ENCODE data around the gene HTR7.

HTR7 gene

DNA sequence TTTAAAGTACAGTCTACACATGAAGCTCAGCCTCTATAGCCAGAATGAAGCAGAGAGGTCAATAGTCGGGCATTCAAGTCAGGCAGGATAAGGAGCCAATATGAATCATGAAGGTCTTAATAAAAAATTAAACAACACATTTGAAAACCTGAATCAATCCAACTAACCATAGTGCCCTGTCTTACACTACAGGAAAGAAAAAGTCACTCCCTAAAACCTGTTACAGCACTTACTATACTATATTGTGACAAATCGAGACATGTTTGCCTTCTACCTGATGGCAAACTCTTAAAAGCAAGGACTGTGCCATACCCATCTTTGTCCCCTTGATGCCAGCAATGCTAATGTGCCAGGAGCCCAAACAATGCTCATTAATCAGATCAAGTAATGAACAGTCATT, 117.6 kb downstream of the HTR7 start:
- DNase-seq (ENCODE audit: low read depth): no peak

GRCh38 chr10:90738885-90739284, 119.0 kb downstream of the HTR7 start:
- DNase-seq (ENCODE audit: low read depth): no peak

GRCh38 chr10:90734415-90734814, 123.4 kb downstream of the HTR7 start:
- DNase-seq (ENCODE audit: low read depth): no peak

- DNase-seq (ENCODE audit: low read depth): no peak
Measured at GRCh38 chr10:90732581-90732980, 125.3 kb downstream of the HTR7 start.

- no peak for DNase-seq (ENCODE audit: low read depth)
Measured at GRCh38 chr10:90723416-90724068, 134.3 kb downstream of the HTR7 start.

GRCh38 chr10:90722832-90723231, 135.0 kb downstream of the HTR7 start:
- no peak for DNase-seq (ENCODE audit: low read depth)

DNA sequence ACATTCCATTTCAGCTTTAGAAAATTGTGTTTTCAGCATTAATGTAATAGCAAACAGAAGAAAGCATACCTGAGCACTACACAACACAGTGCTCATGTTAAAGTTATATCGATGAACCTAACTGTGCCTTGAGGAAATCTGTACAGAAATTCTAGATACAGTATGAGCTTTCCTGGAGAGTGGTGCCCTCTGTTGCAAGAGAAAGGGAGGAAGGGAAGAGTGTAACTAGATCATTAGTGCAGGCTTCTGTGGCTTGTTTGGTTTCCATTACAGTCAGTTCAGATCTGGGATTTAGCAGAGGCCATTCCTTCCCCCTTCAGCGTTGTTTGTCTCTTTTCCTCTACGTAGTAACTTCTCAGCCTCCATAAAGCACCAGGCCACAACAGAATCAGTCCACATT, 139.7 kb downstream of the HTR7 start:
- no peak for DNase-seq (ENCODE audit: low read depth)

- DNase-seq (ENCODE audit: low read depth): no peak
Measured at GRCh38 chr10:90712529-90712928, 145.3 kb downstream of the HTR7 start.

- no peak for DNase-seq (ENCODE audit: low read depth)
Measured at GRCh38 chr10:90709727-90710126, 148.1 kb downstream of the HTR7 start.

- DNase-seq (ENCODE audit: low read depth): no peak
Measured at GRCh38 chr10:90707657-90708056, 150.2 kb downstream of the HTR7 start.

DNA sequence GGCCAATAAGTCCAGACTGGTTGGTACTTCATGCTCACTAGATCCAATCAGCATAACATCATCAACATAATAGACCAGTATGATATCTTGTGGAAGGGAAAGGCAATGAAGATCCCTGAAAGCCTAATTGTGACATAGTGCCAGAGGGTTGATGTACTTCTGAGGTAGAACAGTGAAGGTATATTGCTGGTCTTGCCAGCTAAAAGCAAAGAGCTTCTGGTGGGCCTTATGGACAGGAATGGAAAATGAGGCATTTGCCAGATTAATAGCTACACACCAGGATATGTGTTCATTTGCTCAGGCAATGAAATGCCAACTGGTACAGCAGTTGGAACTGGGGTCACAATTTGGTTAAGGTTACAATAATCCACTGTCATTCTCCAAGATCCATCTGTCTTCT, 156.4 kb downstream of the HTR7 start:
- DNase-seq (ENCODE audit: low read depth): no peak

DNA sequence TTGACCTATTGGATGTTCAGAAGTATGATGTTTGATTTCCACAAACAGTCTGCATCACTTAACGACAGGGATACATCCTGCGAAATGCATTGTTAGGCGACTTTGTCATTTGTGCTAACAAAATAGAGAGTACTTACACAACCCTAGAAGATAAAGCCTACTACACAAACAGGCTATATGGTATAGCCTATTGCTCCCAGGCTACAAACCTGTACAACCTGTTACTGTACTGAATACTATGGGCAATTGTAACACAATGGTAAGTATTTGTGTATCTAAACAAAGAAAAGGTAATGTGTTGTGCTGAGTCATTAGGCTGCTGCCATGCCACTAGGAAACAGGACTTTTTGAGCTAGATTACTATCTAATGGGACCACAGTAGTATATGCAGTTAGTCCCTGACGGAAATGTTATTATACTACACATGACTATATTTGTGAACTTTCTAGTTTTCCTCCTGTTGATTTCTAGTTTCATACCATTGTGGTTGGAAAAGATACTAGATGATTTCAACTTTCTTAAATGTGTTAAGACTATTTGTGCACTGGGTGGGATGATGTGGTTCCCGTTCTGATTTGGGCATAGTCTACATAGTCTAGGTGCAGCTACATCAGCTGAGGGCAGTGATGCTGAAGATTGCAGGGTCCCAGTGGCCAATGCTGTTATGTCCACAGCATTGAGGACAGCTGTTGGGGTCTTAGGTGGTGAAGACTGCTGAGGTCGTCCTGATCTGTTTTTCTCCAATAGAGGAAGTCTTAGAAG, 161.7 kb downstream of the HTR7 start:
- no peak for DNase-seq (ENCODE audit: low read depth)
